NOMO-1 (cell line): ENCODE results near the gene FXR2.

ENCODE experiments used
- DNase-seq, 2 experiments: peaks; one replicate each; lab custom pipeline; 2025; ENCODE audit not compliant: unreplicated experiment in 2 of 2; lab: John Stamatoyannopoulos, UW

FXR2 gene

GRCh38 chr17:7573324-7574080 lies 41.2 kb downstream of the FXR2 start:
- peak; percentile 93 for DNase-seq

- DNase-seq, result peak; percentile 99
These were observed 41.9 kb downstream of the FXR2 start for GRCh38 chr17:7572588-7573323.

DNA sequence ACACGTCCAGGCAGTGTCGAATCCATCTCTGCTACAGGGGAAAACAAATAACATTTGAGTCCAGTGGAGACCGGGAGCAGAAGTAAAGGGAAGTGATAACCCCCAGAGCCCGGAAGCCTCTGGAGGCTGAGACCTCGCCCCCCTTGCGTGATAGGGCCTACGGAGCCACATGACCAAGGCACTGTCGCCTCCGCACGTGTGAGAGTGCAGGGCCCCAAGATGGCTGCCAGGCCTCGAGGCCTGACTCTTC lies 42.4 kb downstream of the FXR2 start:
- no peak for DNase-seq

- no peak for DNase-seq
These were observed 44.3 kb downstream of the FXR2 start for GRCh38 chr17:7570351-7570750.

- DNase-seq, result no peak
These were observed 45.1 kb downstream of the FXR2 start for GRCh38 chr17:7569571-7569970.

DNA sequence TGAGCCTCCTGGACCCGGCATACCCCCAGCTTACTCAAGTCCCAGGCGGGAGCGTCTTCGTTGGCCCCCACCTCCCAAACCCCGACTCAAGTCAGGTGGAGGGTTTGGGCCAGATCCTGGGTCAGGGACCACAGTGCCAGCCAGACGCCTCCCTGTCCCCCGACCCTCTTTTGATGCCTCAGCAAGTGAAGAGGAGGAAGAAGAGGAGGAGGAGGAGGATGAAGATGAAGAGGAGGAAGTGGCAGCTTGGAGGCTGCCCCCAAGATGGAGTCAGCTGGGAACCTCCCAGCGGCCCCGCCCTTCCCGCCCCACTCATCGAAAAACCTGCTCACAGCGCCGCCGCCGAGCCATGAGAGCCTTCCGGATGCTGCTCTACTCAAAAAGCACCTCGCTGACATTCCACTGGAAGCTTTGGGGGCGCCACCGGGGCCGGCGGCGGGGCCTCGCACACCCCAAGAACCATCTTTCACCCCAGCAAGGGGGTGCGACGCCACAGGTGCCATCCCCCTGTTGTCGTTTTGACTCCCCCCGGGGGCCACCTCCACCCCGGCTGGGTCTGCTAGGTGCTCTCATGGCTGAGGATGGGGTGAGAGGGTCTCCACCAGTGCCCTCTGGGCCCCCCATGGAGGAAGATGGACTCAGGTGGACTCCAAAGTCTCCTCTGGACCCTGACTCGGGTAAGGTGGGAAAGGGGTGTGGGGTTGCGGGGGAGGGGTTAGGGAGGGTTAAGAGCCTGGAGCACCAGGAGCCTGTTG lies 51.4 kb downstream of the FXR2 start:
- no peak for DNase-seq

DNA sequence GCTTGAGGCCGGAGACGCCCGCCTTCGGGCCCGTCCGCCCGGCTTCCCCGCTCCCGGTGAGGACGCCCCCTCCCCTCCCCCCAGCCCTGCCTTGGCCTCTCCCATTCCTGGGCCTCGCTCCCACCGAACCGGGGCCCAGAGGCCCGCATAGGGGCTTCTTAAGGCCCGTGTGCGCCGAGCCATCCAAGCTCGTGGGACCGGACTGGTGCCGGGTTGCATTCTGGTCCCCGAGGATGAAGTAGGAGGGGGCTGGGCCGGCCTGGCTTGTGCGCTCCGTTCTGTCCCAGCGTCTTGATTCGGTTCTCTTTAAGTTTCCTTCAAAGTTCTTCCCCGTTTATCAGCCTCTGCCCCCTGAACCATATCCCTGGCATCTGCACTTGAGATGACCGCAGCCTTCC lies 52.5 kb downstream of the FXR2 start:
- no peak for DNase-seq

- peak; percentile 75 to 85 for DNase-seq
These were observed 53.0 kb downstream of the FXR2 start, which contains the start of gene SENP3 for GRCh38 chr17:7561589-7562207. Gene SENP3 (plus strand): TSS chr17:7561919. CDS start chr17:7563077, 1,158 bp downstream.

DNA sequence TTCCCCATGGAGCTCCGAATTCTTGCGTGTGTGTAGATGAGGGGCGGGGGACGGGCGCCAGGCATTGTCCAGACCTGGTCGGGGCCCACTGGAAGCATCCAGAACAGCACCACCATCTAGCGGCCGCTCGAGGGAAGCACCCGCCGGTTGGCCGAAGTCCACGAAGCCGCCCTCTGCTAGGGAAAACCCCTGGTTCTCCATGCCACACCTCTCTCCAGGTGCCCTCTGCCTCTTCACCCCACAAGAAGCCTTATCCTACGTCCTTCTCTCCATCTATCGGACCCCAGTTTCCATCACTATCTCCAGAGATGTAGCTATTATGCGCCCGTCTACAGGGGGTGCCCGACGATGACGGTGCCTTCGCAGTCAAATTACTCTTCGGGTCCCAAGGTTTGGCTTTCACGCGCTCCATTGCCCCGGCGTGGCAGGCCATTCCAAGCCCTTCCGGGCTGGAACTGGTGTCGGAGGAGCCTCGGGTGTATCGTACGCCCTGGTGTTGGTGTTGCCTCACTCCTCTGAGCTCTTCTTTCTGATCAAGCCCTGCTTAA lies 53.6 kb downstream of the FXR2 start:
- peak; percentile 70 to 72 for DNase-seq

DNA sequence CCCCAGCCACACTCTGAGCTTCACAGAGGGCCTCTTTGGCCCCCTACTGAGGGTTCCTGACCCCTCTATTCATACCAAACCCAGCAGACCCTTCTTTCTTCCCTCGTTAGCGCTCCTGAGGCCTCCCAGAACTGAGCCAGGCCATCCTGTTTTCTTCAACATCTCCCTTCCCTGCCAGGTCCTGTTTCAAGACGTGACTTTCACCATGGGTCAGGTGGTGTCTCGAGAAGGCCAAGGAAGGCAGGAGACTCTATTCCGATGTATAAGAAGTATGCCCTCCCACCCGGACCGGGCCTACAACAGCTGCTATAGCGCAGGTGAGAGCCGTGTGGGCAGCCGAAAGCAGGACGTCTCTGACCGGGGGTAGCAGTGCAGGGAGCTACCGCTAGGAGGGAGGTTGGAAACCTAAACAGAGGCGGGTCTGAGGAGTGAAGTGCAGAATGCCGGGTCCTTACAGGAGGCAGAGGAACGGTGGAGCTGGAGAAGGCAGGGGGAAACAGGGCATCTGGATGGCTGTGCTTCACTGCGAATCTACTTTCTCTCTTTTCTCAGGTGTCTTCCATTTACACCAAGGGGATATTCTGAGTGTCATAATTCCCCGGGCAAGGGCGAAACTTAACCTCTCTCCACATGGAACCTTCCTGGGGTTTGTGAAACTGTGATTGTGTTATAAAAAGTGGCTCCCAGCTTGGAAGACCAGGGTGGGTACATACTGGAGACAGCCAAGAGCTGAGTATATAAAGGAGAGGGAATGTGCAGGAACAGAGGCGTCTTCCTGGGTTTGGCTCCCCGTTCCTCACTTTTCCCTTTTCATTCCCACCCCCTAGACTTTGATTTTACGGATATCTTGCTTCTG lies 54.3 kb downstream of the FXR2 start:
- peak in 1 of 2 experiments; percentile 39 for DNase-seq

DNA sequence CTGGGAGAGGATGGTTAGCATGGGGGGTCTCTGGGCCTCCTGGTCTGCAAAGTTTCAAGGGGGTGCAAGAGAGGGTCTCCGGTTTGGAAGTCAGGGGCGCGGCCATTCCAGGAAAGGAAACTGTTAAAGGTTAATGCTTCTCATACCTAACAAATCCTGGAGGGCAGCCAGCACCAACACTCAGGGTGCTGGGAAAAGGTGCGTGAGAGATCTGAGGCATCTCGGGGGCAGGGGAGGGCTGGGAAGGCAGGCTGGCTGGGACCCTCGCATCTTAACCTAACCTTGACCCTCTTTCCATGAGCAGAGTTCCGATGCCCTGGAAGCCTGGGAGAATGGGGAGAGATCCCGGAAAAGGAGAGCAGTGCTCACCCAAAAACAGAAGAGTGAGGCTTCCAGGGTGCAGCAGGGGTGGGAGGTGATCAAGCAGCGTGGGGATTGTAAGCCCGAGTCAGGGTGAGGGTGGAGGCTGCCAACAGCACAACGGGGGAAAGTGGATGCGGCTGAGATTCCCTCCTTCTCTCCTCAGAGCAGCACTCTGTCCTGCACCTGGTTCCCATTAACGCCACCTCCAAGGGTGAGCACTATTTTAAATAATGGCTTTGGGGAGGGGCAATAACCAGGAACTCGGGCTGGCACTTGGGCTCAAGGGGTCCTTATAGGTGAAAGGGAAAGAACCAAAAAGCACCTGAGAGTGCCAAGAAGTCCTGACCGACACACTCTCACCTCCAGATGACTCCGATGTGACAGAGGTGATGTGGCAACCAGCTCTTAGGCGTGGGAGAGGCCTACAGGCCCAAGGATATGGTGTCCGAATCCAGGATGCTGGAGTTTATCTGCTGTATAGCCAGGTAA lies 55.2 kb downstream of the FXR2 start:
- no peak for DNase-seq

DNA sequence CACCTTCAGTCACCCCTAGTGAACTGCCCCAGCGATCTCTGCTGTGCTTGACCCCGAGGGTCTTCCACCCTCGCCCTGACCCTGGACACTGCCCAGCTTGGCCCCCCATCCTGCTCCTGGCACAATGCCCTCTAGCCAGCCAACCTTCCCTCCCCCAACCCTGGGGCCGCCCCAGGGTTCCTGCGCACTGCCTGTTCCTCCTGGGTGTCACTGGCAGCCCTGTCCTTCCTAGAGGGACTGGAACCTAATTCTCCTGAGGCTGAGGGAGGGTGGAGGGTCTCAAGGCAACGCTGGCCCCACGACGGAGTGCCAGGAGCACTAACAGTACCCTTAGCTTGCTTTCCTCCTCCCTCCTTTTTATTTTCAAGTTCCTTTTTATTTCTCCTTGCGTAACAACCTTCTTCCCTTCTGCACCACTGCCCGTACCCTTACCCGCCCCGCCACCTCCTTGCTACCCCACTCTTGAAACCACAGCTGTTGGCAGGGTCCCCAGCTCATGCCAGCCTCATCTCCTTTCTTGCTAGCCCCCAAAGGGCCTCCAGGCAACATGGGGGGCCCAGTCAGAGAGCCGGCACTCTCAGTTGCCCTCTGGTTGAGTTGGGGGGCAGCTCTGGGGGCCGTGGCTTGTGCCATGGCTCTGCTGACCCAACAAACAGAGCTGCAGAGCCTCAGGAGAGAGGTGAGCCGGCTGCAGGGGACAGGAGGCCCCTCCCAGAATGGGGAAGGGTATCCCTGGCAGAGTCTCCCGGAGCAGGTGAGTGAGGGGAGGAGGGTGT lies 56.0 kb downstream of the FXR2 start, which contains the start of gene TNFSF13:
Gene TNFSF13 (plus strand): TSS at position 207 of the 776 bp plus-strand sequence. CDS start 290 bp downstream, at position 497.
- DNase-seq, result peak; percentile 61 to 86

DNA sequence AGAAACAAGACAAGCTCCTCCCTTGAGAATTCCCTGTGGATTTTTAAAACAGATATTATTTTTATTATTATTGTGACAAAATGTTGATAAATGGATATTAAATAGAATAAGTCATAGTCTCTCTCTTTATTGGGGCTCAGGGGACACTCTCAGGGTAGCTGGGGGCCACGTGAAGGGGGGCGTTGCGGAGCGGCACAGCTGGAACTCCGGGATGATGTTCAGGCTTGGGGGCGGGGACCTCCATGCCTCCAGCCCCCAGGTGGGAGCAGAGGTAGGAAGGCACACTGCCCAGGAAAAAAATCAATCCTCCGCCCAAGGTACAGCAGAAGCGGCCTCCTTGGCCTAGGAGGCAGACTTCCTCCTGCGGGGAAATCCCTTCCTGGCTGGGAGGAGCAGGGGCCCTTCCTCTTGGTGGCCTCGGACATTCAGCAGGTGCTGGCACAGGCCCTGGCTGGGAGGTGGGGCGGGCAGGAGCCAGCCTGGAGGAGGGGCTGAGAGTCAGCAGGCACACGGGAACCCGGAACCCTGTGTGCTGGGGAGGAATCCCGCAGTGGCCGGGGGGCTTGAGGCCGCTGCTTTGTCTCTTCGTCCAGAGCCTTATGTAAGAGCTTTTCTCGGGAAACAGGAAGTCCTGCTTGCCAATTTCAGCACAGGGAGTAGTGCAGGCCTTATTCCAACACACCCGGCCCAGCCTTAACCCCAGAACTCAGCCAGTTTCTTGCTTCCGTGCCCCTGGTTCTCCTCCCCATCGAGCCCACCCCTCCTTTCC lies 56.7 kb downstream of the FXR2 start:
- DNase-seq, result peak; percentile 78 to 92

DNA sequence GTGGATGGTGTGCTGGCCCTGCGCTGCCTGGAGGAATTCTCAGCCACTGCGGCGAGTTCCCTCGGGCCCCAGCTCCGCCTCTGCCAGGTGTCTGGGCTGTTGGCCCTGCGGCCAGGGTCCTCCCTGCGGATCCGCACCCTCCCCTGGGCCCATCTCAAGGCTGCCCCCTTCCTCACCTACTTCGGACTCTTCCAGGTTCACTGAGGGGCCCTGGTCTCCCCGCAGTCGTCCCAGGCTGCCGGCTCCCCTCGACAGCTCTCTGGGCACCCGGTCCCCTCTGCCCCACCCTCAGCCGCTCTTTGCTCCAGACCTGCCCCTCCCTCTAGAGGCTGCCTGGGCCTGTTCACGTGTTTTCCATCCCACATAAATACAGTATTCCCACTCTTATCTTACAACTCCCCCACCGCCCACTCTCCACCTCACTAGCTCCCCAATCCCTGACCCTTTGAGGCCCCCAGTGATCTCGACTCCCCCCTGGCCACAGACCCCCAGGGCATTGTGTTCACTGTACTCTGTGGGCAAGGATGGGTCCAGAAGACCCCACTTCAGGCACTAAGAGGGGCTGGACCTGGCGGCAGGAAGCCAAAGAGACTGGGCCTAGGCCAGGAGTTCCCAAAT lies 57.4 kb downstream of the FXR2 start:
- no peak for DNase-seq

GRCh38 chr17:7556627-7557026 lies 58.1 kb downstream of the FXR2 start:
- no peak for DNase-seq

GRCh38 chr17:7555320-7555948 lies 59.3 kb downstream of the FXR2 start:
- DNase-seq, result no peak

DNA sequence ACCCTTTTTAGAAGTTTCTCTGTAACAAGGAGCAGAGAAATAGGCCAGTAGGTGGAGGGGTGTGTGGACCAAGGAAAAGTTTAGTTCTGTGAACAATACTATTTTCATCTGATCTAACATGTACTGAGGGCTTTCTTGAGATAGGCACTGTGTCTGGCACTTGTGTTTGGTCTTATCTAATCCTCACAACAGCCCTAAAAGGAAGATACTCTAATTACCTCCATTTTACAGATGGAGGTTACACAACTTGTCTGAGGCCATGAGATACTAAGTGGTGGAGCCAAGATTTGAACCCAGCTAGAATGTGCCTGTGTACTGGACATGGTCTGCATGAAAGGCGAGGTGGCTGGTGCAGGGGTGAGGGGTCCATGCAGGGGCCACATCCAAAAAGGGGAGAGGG lies 61.3 kb downstream of the FXR2 start:
- DNase-seq, result no peak
